ENCODE results near the gene IBSP. TPM values are rescaled to one million over a fixed set of nuclear protein-coding genes. Genes with fewer than 3 reads are reported as not detected.

The IBSP gene
- total RNA-seq, 1 experiment from 2014 or later, result not detected

DNA sequence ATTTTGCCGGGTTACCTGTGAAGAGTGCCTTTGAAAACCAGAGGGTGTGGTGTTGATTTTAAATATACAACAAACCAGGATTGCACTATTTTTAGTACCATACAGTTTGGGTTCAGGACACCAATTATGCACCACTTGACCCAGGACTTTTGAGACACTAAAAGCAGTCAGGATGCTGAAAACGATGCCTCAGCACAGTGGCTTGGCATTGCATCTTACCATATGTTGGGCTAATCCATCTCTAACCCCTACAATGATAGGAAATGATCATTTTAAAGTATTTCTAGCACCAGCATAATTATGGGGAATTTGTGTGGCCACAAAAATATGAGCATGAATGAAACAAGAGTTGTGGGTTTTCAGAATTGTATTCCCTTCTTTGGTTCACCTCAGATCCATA lies 4.1 kb downstream of the IBSP start:
- Mint-ChIP-seq H3K9me3 (no peaks in the 10 kb centered on the region), H3K4me1 (no peaks in the 10 kb centered on the region), H3K4me3 (no peak overlapping the region), H3K36me3 (ENCODE audit: insufficient read depth in 1 of 3, low read depth in 3 of 3) (no peaks in the 10 kb centered on the region), H3K27ac (no peak overlapping the region), H3K27me3 (ENCODE audit: low read depth) (no peaks in the 10 kb centered on the region)
- no peak overlapping the region for H2AK5ac ChIP-seq (ENCODE audit: insufficient read length, low read length)
- H2AFZ ChIP-seq (ENCODE audit: low read length), result no peak overlapping the region
- H3K23me2 ChIP-seq (ENCODE audit: insufficient read length, low read depth, low read length, poor library complexity, severe bottlenecking), result no peaks in the 10 kb centered on the region
- H3K79me2 ChIP-seq (ENCODE audit: insufficient read depth, low read length), result no peaks in the 10 kb centered on the region
- H3K18ac ChIP-seq (ENCODE audit: insufficient read length, low read depth, low read length), result no peak overlapping the region
- H3K4me1 ChIP-seq (ENCODE audit: insufficient read depth, low read length), result no peaks in the 10 kb centered on the region
- no peak overlapping the region for H2BK120ac ChIP-seq (ENCODE audit: low read depth, low read length, poor library complexity, severe bottlenecking)
- H3K27ac ChIP-seq (ENCODE audit: insufficient read length, low read depth, low read length), result no peak overlapping the region
- H2BK5ac ChIP-seq (ENCODE audit: insufficient read length, low read length), result no peak overlapping the region
- no peak overlapping the region for H3K4me2 ChIP-seq (ENCODE audit: insufficient read depth, insufficient read length, low read length)
- no peak overlapping the region for H2BK12ac ChIP-seq (ENCODE audit: insufficient read length, low read depth, low read length)
- no peak overlapping the region for H3K56ac ChIP-seq (ENCODE audit: insufficient read length, low read depth, low read length)
- H2BK20ac ChIP-seq (ENCODE audit: low read depth, low read length, poor library complexity, severe bottlenecking), result no peak overlapping the region
- TF ChIP-seq, protein P1, sequence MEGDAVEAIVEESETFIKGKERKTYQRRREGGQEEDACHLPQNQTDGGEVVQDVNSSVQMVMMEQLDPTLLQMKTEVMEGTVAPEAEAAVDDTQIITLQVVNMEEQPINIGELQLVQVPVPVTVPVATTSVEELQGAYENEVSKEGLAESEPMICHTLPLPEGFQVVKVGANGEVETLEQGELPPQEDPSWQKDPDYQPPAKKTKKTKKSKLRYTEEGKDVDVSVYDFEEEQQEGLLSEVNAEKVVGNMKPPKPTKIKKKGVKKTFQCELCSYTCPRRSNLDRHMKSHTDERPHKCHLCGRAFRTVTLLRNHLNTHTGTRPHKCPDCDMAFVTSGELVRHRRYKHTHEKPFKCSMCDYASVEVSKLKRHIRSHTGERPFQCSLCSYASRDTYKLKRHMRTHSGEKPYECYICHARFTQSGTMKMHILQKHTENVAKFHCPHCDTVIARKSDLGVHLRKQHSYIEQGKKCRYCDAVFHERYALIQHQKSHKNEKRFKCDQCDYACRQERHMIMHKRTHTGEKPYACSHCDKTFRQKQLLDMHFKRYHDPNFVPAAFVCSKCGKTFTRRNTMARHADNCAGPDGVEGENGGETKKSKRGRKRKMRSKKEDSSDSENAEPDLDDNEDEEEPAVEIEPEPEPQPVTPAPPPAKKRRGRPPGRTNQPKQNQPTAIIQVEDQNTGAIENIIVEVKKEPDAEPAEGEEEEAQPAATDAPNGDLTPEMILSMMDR (conservative IDR thresholded peaks at IDR 0.05), result no peak
- H3K9ac ChIP-seq (ENCODE audit: extremely low read depth, insufficient read length, low read length), result no peak overlapping the region
- H3K27me3 ChIP-seq (ENCODE audit: insufficient read depth, low read length), result no peaks in the 10 kb centered on the region
- no peak overlapping the region for H4K8ac ChIP-seq (replicated peaks; ENCODE audit: insufficient read length, low read depth, low read length)
- no peak overlapping the region for H4K5ac ChIP-seq (ENCODE audit: insufficient read length, low read depth, low read length)
- no peaks in the 10 kb centered on the region for H4K20me1 ChIP-seq (ENCODE audit: control insufficient read depth, insufficient read depth, insufficient read length)
- no peak for DNase-seq
- no peak overlapping the region for H3K4ac ChIP-seq (ENCODE audit: low read depth, low read length)
- H2BK15ac ChIP-seq (ENCODE audit: low read depth, low read length), result no peak overlapping the region
- H3K23ac ChIP-seq (ENCODE audit: insufficient read length, low read depth, low read length), result no peak overlapping the region
- no peak overlapping the region for H3T11ph ChIP-seq (ENCODE audit: low read length)
- no CpG with 5 or more reads among the region's 2 CpGs for WGBS (ENCODE audit: extremely low coverage, insufficient read length, low lambda C conversion rate)
- no peaks in the 10 kb centered on the region for H3K79me1 ChIP-seq (ENCODE audit: insufficient read depth, low read depth, low read length, poor library complexity, severe bottlenecking)
- H3K14ac ChIP-seq (ENCODE audit: insufficient read depth, low read length), result no peak overlapping the region
- H3K9me3 ChIP-seq (ENCODE audit: control insufficient read depth, low read depth, low read length), result no peaks in the 10 kb centered on the region
- no peak overlapping the region for H4K91ac ChIP-seq (ENCODE audit: insufficient read length, low read depth, low read length)

All from H9 (cell line).